ENCODE data around the gene ZFAND2A. TPM values are rescaled to one million over a fixed set of nuclear protein-coding genes. Genes with fewer than 3 reads are reported as not detected.

Gene ZFAND2A
- total RNA-seq, 1 experiment from 2014 or later = 19.1 TPM

GRCh38 chr7:1114505-1114904 is 45.5 kb downstream of the ZFAND2A start:
- TF ChIP-seq POLR2A (IDR thresholded peaks at IDR 0.05; ENCODE audit: borderline replicate concordance, extremely low read depth, insufficient read depth, insufficient read length) (no peak), CBX3 (IDR thresholded peaks at IDR 0.05; ENCODE audit: low read depth) (no peak), SIN3A (IDR thresholded peaks at IDR 0.05; ENCODE audit: low read depth) (no peak), EGR1 (IDR thresholded peaks at IDR 0.05; ENCODE audit: low read depth) (no peak), ZFX (IDR thresholded peaks at IDR 0.05) (no peak), SRF (IDR thresholded peaks at IDR 0.05; ENCODE audit: low read depth) (no peak), CTCF (IDR thresholded peaks at IDR 0.05 in 2 of 3, conservative IDR thresholded peaks at IDR 0.05 in 1 of 3; ENCODE audit: borderline replicate concordance in 1 of 3, insufficient read depth in 1 of 3, low read depth in 2 of 3, low read length in 2 of 3) (no peak), EZH2 (IDR thresholded peaks at IDR 0.05) (no peak), FOSL1 (IDR thresholded peaks at IDR 0.05; ENCODE audit: low read depth) (no peak), TCF7L2 (IDR thresholded peaks at IDR 0.05; ENCODE audit: borderline replicate concordance, extremely low read depth, insufficient read depth, insufficient read length) (no peak), ZNF274 (IDR thresholded peaks at IDR 0.05; ENCODE audit: low read depth, low read length) (no peak)
- TF ChIP-seq, protein P1, sequence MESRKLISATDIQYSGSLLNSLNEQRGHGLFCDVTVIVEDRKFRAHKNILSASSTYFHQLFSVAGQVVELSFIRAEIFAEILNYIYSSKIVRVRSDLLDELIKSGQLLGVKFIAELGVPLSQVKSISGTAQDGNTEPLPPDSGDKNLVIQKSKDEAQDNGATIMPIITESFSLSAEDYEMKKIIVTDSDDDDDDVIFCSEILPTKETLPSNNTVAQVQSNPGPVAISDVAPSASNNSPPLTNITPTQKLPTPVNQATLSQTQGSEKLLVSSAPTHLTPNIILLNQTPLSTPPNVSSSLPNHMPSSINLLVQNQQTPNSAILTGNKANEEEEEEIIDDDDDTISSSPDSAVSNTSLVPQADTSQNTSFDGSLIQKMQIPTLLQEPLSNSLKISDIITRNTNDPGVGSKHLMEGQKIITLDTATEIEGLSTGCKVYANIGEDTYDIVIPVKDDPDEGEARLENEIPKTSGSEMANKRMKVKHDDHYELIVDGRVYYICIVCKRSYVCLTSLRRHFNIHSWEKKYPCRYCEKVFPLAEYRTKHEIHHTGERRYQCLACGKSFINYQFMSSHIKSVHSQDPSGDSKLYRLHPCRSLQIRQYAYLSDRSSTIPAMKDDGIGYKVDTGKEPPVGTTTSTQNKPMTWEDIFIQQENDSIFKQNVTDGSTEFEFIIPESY (IDR thresholded peaks at IDR 0.05; ENCODE audit: extremely low read depth, insufficient replicate concordance, low read length) = no peak
- TF ChIP-seq, protein P2, sequence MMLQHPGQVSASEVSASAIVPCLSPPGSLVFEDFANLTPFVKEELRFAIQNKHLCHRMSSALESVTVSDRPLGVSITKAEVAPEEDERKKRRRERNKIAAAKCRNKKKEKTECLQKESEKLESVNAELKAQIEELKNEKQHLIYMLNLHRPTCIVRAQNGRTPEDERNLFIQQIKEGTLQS (IDR thresholded peaks at IDR 0.05) = no peak
- ChIA-PET RAD21 (ENCODE audit: low non-redundant PET in 1 of 2, low total read pairs in 2 of 2, uncharacterized antibody in 2 of 2, unreplicated experiment in 2 of 2) (no interaction called here), CTCF (no interaction called here), POLR2A (no interaction called here)
- Histone ChIP-seq H3K36me3 (ENCODE audit: control insufficient read depth in 1 of 2, insufficient read depth in 2 of 2, low read length in 2 of 2) (0 out of 4 replicates have a peak, but pooled peaks cover 0 to 4% of the 10 kb centered on the region in 2 experiments), H3K79me2 (ENCODE audit: insufficient read depth, low read length) (peaks cover 48% of the 10 kb centered on the region), H3K4me1 (ENCODE audit: control insufficient read depth in 1 of 2, insufficient read depth in 2 of 2, low read length in 2 of 2) (no peaks in the 10 kb centered on the region), H3K9me2 (ENCODE audit: insufficient read depth) (no peaks in the 10 kb centered on the region), H2AFZ (ENCODE audit: low read depth, low read length, poor library complexity, severe bottlenecking) (no peak overlapping the region), H4K20me1 (ENCODE audit: insufficient read depth) (peaks cover 3% of the 10 kb centered on the region; the same call in 1 of the 2 replicates), H3K27ac (ENCODE audit: low read depth, low read length) (no peak overlapping the region), H3K9ac (ENCODE audit: low read length) (no peak overlapping the region), H3K4me3 (replicated peaks in 1 of 2; ENCODE audit: low read depth in 1 of 2, low read length in 2 of 2) (no peak overlapping the region), H3K27me3 (ENCODE audit: insufficient read depth, low read length) (no peaks in the 10 kb centered on the region), H3K4me2 (ENCODE audit: low read length) (no peak overlapping the region), H3K9me3 (ENCODE audit: control insufficient read depth in 1 of 2, insufficient read depth in 1 of 2, low read depth in 1 of 2, low read length in 2 of 2) (no peaks in the 10 kb centered on the region)
- ATAC-seq (no peak), DNase-seq (ENCODE audit: low read depth, low spot score) (no peak)
- no TSS peak for BruUV-seq (replicated peaks)
- intact Hi-C loops (cut with micrococcal nuclease) = no loop called here

Data from HCT116 (cell line).